Lower leg skin (tissue), 3 donors: ENCODE data around the gene MAGI3.

ENCODE experiments used
- POLR2A ChIP-seq, 2 donors: fragments of 450-650 bp; IDR thresholded peaks; one replicate each; pipeline ENCODE4 v1.6.1; 2016 to 2017; ENCODE audit warnings: antibody characterized with exemption in 2 of 2, mild to moderate bottlenecking in 1 of 2, moderate library complexity in 1 of 2
- TF ChIP-seq, protein P1 (sequence below), 3 donors: fragments of 450-650 bp; IDR thresholded peaks; one replicate each; pipeline ENCODE4 v1.5.1; 2016; ENCODE audit warnings: antibody characterized with exemption in 3 of 3, mild to moderate bottlenecking in 3 of 3, moderate library complexity in 2 of 3

DNA sequence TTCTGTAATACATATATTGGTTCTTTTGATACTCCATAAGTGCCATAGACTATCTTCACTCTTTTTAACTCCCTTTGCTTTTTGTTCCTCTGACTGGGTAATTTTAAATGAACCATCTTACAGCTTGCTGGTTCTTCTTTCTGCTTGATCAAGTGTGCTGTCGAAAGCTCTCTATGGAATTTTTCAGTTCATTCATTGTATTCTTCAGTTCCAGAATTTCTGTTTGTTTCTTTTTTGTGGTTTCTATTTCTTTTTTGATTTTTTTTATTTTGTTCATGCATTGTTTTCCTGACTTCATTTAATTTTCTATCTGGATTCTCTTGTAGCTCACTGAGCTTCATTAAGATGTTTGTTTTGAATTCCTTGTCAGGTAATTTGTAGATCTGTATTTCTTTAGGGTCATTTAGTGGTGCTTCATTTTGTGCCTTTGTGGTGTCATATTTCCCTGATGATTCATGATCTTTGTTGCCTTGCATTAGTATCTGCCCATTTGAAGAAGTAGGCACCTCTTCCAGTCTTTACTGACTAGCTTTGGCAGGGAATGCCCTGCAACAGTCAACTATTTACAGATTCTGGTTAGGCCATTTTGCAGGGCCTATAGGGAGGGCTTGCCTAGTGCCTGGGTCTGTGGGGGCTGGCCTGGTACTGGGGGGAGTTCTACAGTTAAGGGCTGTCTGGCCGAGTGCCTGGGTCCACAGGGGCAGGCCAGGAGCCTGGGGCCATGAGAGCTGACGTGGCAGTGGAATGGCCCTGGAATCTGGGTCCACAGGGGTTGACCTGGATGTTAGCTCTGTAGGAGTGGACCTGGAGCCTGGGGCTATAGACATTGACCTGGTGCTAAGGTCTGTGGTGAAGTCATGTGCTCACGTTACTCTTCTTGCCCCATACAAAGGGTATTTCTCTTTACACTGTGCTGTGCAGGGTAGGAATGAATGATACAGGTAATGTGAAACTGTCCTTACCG is 89.7 kb downstream of the MAGI3 start:
- no peak for TF ChIP-seq POLR2A (IDR thresholded peaks at IDR 0.05)
- TF ChIP-seq, protein P1, sequence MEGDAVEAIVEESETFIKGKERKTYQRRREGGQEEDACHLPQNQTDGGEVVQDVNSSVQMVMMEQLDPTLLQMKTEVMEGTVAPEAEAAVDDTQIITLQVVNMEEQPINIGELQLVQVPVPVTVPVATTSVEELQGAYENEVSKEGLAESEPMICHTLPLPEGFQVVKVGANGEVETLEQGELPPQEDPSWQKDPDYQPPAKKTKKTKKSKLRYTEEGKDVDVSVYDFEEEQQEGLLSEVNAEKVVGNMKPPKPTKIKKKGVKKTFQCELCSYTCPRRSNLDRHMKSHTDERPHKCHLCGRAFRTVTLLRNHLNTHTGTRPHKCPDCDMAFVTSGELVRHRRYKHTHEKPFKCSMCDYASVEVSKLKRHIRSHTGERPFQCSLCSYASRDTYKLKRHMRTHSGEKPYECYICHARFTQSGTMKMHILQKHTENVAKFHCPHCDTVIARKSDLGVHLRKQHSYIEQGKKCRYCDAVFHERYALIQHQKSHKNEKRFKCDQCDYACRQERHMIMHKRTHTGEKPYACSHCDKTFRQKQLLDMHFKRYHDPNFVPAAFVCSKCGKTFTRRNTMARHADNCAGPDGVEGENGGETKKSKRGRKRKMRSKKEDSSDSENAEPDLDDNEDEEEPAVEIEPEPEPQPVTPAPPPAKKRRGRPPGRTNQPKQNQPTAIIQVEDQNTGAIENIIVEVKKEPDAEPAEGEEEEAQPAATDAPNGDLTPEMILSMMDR (IDR thresholded peaks at IDR 0.05) = no peak
